ENCODE results near the gene PSMB10. TPM values are rescaled to one million over a fixed set of nuclear protein-coding genes. Genes with fewer than 3 reads are reported as not detected.

The PSMB10 gene
- total and polyA plus RNA-seq, 2 donors (not counting 3 experiments of a cell fraction or from before 2014, with no cell fraction given), result 40.8 to 54.7 TPM

GRCh38 chr16:67934306-67935100 is 2.1 kb downstream of the PSMB10 start:
- no peaks in the 10 kb centered on the region for H3K27me3 ChIP-seq (ENCODE audit: control insufficient read depth in 2 of 2, insufficient read depth in 2 of 2, low read length in 2 of 2)
- peaks cover 1 to 6% of the 10 kb centered on the region in 2 experiments for H3K36me3 ChIP-seq (ENCODE audit: control insufficient read depth in 2 of 2, extremely low read depth in 1 of 2, insufficient read depth in 2 of 2, low read length in 2 of 2)
- CTCF ChIA-PET, result interaction anchor here (0.8 to 5.7 kb wide), 8 partner anchors 10 to 414 kb away, joined by 3 to 42 read pairs (median 6); partner anchors contain the start of gene NRN1L
- no peak overlapping the region for H2AFZ ChIP-seq (ENCODE audit: low read depth, low read length)
- no peak for FAIRE-seq
- H3K27ac ChIP-seq (ENCODE audit: insufficient read depth, low read depth, low read length), result no peak overlapping the region
- TF ChIP-seq GATA2 (IDR thresholded peaks at IDR 0.05; ENCODE audit: insufficient read depth, insufficient read length, low read depth, low read length) (no peak), CTCF (IDR thresholded peaks at IDR 0.05; ENCODE audit: extremely low read depth in 1 of 2, insufficient read depth in 1 of 2, low read depth in 1 of 2, low read length in 2 of 2) (no peak), MAX (IDR thresholded peaks at IDR 0.05; ENCODE audit: insufficient read depth, insufficient read length) (no peak), POLR2A (IDR thresholded peaks at IDR 0.05; ENCODE audit: low read depth, low read length) (no peak), POLR2AphosphoS5 (IDR thresholded peaks at IDR 0.05; ENCODE audit: insufficient read depth, low read depth, low read length) (peak; percentile 28), EZH2 (IDR thresholded peaks at IDR 0.05; ENCODE audit: borderline replicate concordance, low read depth, low read length, severe bottlenecking) (no peak), MYC (IDR thresholded peaks at IDR 0.05; ENCODE audit: low read depth, low read length) (no peak), JUN (IDR thresholded peaks at IDR 0.05; ENCODE audit: borderline replicate concordance, insufficient read depth, insufficient read length, low read depth) (no peak)
- H3K9me3 ChIP-seq (replicated peaks; ENCODE audit: control insufficient read depth, insufficient read depth, low read length), result no peaks in the 10 kb centered on the region
- H3K4me1 ChIP-seq (ENCODE audit: control insufficient read depth, extremely low read depth, insufficient read depth, low read length), result peaks cover 13% of the 10 kb centered on the region
- no peaks in the 10 kb centered on the region for H4K20me1 ChIP-seq (replicated peaks; ENCODE audit: control insufficient read depth, extremely low read depth, insufficient read depth, low read length)
- intact Hi-C loops (cut with micrococcal nuclease), result loop anchor here (1.0 kb wide), 1 partner anchor 87 kb away; the partner anchor contains the start of gene CENPT
- no TSS peak for BruUV-seq (replicated peaks)
- POLR2A ChIA-PET, result interaction anchor here (1.1 kb wide), 1 partner anchor 10 kb away, joined by 5 read pairs; no protein-coding TSS in a partner anchor
- H3K79me2 ChIP-seq (ENCODE audit: control insufficient read depth, insufficient read depth, low read length), result no peaks in the 10 kb centered on the region
- dilution Hi-C loops (cut with MboI; ENCODE audit: extremely low pct_ligation_motif_present, low sequenced_read_pairs), result no loop called here
- H3K4me2 ChIP-seq (ENCODE audit: insufficient read depth, low read length), result peak overlapping the region; percentile 78
- H3K4me3 ChIP-seq (replicated peaks in 1 of 3; ENCODE audit: insufficient read depth in 1 of 3, low read depth in 1 of 3, low read length in 3 of 3), result peak overlapping the region in 1 of 3 experiments; percentile 58
- H3K9me1 ChIP-seq (replicated peaks; ENCODE audit: control insufficient read depth, extremely low read depth, insufficient read depth, low read length), result no peaks in the 10 kb centered on the region
- no peak overlapping the region for H3K9ac ChIP-seq (replicated peaks; ENCODE audit: extremely low read depth, insufficient read depth, low read length)
- no peak for DNase-seq (ENCODE audit: low read depth, low spot score)

All from endothelial cell of umbilical vein (primary cell).